Left lung (tissue), 10 donors: ENCODE results near the gene PLPP4. TPM values are rescaled to one million over a fixed set of nuclear protein-coding genes. Genes with fewer than 3 reads are reported as not detected.

Experiments used
- ATAC-seq: fragments of 200-7000 bp; cut with Tn5 transposase; one replicate; pipeline ENCODE4 v1.9.1; 2020; ENCODE audit warnings: moderate library complexity
- DNase-seq, 4 donors: peaks; one replicate each; pipeline ENCODE4 v3.0.0-alpha.2; 2013 to 2020
- H3K27ac ChIP-seq, 2 donors: fragments of 200-600 bp; sonication (generic) in 1 of 2; one replicate each; pipeline versions ENCODE4 v1.5.0 to v1.8.0; 2020 to 2021
- H3K27me3 ChIP-seq, 2 donors: fragments of 200-600 bp; sonication (generic) in 1 of 2; one replicate each; pipeline versions ENCODE4 v1.5.0 to v1.8.0; 2020 to 2021
- H3K36me3 ChIP-seq, 2 donors: fragments of 200-600 bp; sonication (generic) in 1 of 2; one replicate each; pipeline versions ENCODE4 v1.5.0 to v1.8.0; 2020 to 2021
- H3K4me1 ChIP-seq, 2 donors: fragments of 200-600 bp; one replicate each; pipeline ENCODE4 v1.8.0; 2021
- H3K4me3 ChIP-seq, 2 donors: fragments of 200-600 bp; sonication (generic) in 1 of 2; one replicate each; pipeline versions ENCODE4 v1.5.0 to v1.8.0; 2020 to 2021; ENCODE audit warnings: mild to moderate bottlenecking in 1 of 2
- H3K9me3 ChIP-seq, 2 donors: fragments of 200-600 bp; sonication (generic) in 1 of 2; one replicate each; pipeline versions ENCODE4 v1.5.0 to v1.8.0; 2020 to 2021
- intact Hi-C, 2 donors: fragments of 100-400 bp; cut with DNase I; formaldehyde crosslinking; loops; one replicate each; pipeline versions ENCODE4 v1.11.2 to v1.14.2; 2022
- polyA plus RNA-seq, 6 donors: library from polyadenylated mRNA; unstranded; fragments of 120-200 nt; gene quantifications; one replicate each; pipeline ENCODE4 v1.2.1, GENCODE V29; 2013; ENCODE audit not compliant: insufficient read length in 6 of 6
- total RNA-seq, 2 donors: library from RNA; stranded (reverse); fragmentation: NEBNext Ultra II Directional; extraction: Animal tissue kit (Norgen Biotek cat#: 25700); gene quantifications; one replicate each; pipeline ENCODE4 v1.2.1, GENCODE V29; 2021
- TF ChIP-seq, protein P1 (sequence below), 2 donors: fragments of 200-600 bp; sonication (generic) in 1 of 2; IDR thresholded peaks; one replicate each; pipeline versions ENCODE4 v1.5.0 to v1.8.0; 2021; ENCODE audit warnings: antibody characterized with exemption in 2 of 2
- donor health status: DM: no; HTN: yes; CAD: no.
- donor health status: DM: no; HTN: no; CAD: no.

Gene PLPP4
- total and polyA plus RNA-seq, 8 donors, result 0.11 to 0.67 TPM; not detected in 6

DNA sequence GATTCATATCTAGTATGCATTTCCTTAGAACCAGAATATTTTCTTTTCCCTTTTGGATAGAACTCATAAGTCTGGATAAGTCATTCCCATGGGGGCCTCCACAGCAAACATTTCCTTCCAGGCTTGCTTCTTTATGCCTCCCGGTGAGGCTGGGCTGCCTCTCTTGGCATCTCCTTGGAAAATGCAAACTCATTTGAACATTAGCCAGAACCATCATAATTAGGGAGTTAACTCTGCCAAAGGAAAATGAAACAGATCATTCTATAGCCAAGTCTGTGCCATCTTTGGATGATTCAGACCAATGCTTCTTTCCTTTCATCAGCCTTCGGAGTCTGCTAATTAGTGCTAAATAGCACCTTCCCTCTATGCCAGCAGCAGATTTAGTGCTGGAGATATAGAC lies 81.1 kb downstream of the PLPP4 start:
- Histone ChIP-seq H3K36me3 (no peaks in the 10 kb centered on the region), H3K9me3 (no peaks in the 10 kb centered on the region), H3K4me1 (no peaks in the 10 kb centered on the region), H3K27me3 (no peaks in the 10 kb centered on the region), H3K4me3 (no peak overlapping the region), H3K27ac (no peak overlapping the region)
- intact Hi-C loops, result no loop called here
- TF ChIP-seq, protein P1, sequence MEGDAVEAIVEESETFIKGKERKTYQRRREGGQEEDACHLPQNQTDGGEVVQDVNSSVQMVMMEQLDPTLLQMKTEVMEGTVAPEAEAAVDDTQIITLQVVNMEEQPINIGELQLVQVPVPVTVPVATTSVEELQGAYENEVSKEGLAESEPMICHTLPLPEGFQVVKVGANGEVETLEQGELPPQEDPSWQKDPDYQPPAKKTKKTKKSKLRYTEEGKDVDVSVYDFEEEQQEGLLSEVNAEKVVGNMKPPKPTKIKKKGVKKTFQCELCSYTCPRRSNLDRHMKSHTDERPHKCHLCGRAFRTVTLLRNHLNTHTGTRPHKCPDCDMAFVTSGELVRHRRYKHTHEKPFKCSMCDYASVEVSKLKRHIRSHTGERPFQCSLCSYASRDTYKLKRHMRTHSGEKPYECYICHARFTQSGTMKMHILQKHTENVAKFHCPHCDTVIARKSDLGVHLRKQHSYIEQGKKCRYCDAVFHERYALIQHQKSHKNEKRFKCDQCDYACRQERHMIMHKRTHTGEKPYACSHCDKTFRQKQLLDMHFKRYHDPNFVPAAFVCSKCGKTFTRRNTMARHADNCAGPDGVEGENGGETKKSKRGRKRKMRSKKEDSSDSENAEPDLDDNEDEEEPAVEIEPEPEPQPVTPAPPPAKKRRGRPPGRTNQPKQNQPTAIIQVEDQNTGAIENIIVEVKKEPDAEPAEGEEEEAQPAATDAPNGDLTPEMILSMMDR (IDR thresholded peaks at IDR 0.05), result no peak
- ATAC-seq (no peak), DNase-seq (no peak)

DNA sequence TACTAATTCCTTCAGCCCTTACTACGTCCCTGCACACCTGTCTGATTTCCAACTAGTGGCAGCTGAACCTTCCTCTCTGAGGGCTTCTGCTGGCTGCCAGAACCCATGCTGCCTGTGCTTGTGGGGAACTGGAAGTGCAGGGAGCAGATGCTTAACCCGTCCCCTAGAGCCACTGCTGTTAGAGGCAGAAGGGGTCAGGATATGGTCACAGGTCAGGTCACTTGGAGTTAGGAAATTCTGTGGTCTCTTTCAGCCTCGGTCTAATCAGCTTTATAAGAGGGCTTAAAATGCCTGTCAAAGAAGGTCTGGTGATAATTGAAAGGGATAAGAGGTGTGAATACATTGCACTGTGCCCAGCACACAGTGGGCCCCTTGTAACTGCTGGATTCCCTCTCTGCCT lies 82.0 kb downstream of the PLPP4 start:
- TF ChIP-seq, protein P1 (IDR thresholded peaks at IDR 0.05), result no peak
- Histone ChIP-seq H3K36me3 (no peaks in the 10 kb centered on the region), H3K27ac (no peak overlapping the region)

DNA sequence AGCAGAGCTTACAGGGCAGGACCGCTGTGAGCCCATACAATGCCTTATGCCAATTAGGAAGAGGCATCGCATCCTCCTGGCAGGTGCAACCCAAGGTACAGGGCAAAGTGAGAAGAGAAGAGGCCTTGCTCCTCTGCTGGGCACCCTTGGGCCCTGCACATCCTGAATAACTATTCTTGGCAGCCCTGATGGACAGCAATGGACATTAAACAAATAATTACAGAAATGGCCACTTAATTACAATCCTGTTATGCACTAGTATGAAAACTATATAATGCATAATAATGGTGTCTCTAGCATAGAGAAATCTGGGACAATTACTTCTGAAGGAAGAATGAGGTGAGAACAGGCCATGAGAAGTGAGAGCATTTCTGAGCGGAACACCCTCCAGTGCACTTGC lies 83.5 kb downstream of the PLPP4 start:
- TF ChIP-seq, protein P1 (IDR thresholded peaks at IDR 0.05), result no peak
- no peak for ATAC-seq
- Histone ChIP-seq H3K36me3 (no peaks in the 10 kb centered on the region), H3K4me1 (no peaks in the 10 kb centered on the region), H3K4me3 (no peak overlapping the region), H3K9me3 (no peaks in the 10 kb centered on the region), H3K27me3 (no peaks in the 10 kb centered on the region), H3K27ac (no peak overlapping the region)
- intact Hi-C loops, result no loop called here
- no peak for DNase-seq

More for the DNA sequence above, 82.0 kb downstream of the PLPP4 start:
- H3K4me3 ChIP-seq, result no peak overlapping the region
- intact Hi-C loops, result no loop called here
- ATAC-seq (no peak), DNase-seq (no peak)
- H3K27me3 ChIP-seq, result no peaks in the 10 kb centered on the region
- H3K4me1 ChIP-seq, result no peaks in the 10 kb centered on the region
- H3K9me3 ChIP-seq, result no peaks in the 10 kb centered on the region

DNA sequence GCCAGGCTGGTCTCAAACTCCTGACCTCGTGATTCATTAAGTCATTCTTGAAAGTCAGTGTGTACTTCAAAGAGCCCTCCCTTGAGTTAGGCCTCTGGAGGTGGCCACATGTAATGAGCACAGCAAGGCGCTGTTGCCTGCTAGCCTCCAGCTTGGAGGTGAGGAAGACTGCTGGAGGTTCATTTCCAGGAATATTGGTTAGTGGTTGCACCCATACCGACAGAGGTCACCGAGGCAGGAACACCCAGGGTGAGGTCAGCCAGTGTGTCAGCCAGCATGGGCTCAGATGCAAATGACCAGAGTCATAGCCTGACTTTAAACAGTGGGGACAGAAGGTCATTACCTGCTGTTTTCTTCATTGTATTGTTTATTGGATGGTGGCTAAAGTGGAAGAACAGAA lies 85.0 kb downstream of the PLPP4 start:
- no peak overlapping the region for H3K27ac ChIP-seq
- intact Hi-C loops, result no loop called here
- no peaks in the 10 kb centered on the region for H3K36me3 ChIP-seq
- ATAC-seq (no peak), DNase-seq (no peak)
- TF ChIP-seq, protein P1 (IDR thresholded peaks at IDR 0.05), result no peak
- H3K27me3 ChIP-seq, result no peaks in the 10 kb centered on the region
- H3K9me3 ChIP-seq, result no peaks in the 10 kb centered on the region
- no peaks in the 10 kb centered on the region for H3K4me1 ChIP-seq
- no peak overlapping the region for H3K4me3 ChIP-seq

DNA sequence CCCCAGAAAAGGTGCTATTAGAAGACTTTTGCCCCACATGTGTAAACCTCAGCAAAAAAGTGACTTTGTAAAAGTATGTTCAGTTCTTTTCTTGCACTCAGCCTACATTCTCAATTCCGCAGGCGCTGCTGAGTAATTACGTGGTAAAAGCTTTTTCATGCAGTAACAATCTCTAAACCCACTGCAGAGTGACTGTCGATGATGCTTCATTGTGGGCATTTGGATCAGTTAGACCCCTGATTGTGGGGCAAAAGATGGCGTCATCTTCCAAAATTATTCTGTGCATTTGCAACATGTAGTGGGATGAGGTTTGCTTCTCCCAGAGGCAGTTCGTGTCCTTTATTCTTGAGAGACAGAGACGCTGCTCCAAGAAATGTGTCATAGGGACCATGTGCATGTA lies 85.6 kb downstream of the PLPP4 start:
- TF ChIP-seq, protein P1 (IDR thresholded peaks at IDR 0.05), result no peak
- Histone ChIP-seq H3K36me3 (no peaks in the 10 kb centered on the region), H3K27me3 (no peaks in the 10 kb centered on the region), H3K9me3 (no peaks in the 10 kb centered on the region), H3K27ac (no peak overlapping the region), H3K4me3 (no peak overlapping the region), H3K4me1 (no peaks in the 10 kb centered on the region)
- ATAC-seq (no peak), DNase-seq (no peak)
- intact Hi-C loops, result no loop called here
